Ishikawa (cell line): ENCODE results near the gene CELA2B.

Source experiments
- EGR1 ChIP-seq: IDR thresholded peaks from 2 replicates; pipeline ENCODE4 v1.6.1; 2012
- EP300 ChIP-seq: IDR thresholded peaks from 2 replicates; pipeline ENCODE4 v1.6.1; 2012; ENCODE audit warnings: borderline replicate concordance
- RAD21 ChIP-seq: IDR thresholded peaks from 2 replicates; pipeline ENCODE4 v1.6.1; 2012; ENCODE audit warnings: low read depth

- no peak for TF ChIP-seq RAD21
- TF ChIP-seq EP300: no peak
- TF ChIP-seq EGR1: no peak
Measured at GRCh38 chr1:15442759-15443158, 33.1 kb upstream of the CELA2B start.
